Vagina (tissue), 2 donors: ENCODE results near the gene KNSTRN. TPM values are rescaled to one million over a fixed set of nuclear protein-coding genes. Genes with fewer than 3 reads are reported as not detected.
A peak's percentile ranks its signal among the peaks of the same experiment; 100 is the strongest.

ENCODE experiments used
- DNase-seq, 2 donors: peaks; one replicate each; pipeline ENCODE4 v3.0.0-alpha.2; 2017; ENCODE audit errors: extremely low spot score in 2 of 2
- H3K27ac ChIP-seq: fragments of 200-600 bp; sonication (generic); one replicate; pipeline ENCODE4 v1.5.1; 2019
- H3K27me3 ChIP-seq: fragments of 200-600 bp; sonication (generic); one replicate; pipeline ENCODE4 v1.5.1; 2019
- H3K36me3 ChIP-seq, 2 donors: fragments of 200-600 bp; sonication (generic); one replicate each; pipeline ENCODE4 v1.5.1; 2017 to 2019
- H3K4me1 ChIP-seq: fragments of 200-600 bp; sonication (generic); one replicate; pipeline ENCODE4 v1.5.1; 2019
- H3K4me3 ChIP-seq, 2 donors: fragments of 200-600 bp; sonication (generic); 1 replicate in 1 of 2; 2 replicates in 1 of 2; pipeline ENCODE4 v1.5.1; 2016 to 2019
- H3K9me3 ChIP-seq: fragments of 200-600 bp; sonication (generic); one replicate; pipeline ENCODE4 v1.5.1; 2019
- CTCF ChIP-seq, 3 experiments: fragments of 450-650 bp in 2 of 3; fragments of 200-600 bp in 1 of 3; sonication (generic) in 1 of 3; IDR thresholded peaks; one replicate each; pipeline ENCODE4 v1.5.1; 2017 to 2019; ENCODE audit warnings: antibody characterized with exemption in 3 of 3, mild to moderate bottlenecking in 2 of 3, moderate library complexity in 2 of 3
- POLR2A ChIP-seq, 2 donors: fragments of 450-650 bp; IDR thresholded peaks; one replicate each; pipeline ENCODE4 v1.6.1; 2017; ENCODE audit warnings: antibody characterized with exemption in 2 of 2, mild to moderate bottlenecking in 2 of 2, moderate library complexity in 2 of 2
- POLR2AphosphoS5 ChIP-seq, 2 donors: sonication (generic); formaldehyde crosslinking; IDR thresholded peaks; one replicate each; pipeline ENCODE4 v1.9.0; 2017; ENCODE audit warnings: antibody characterized with exemption in 2 of 2, mild to moderate bottlenecking in 2 of 2, low read depth in 1 of 2; ENCODE audit not compliant: insufficient read depth in 1 of 2
- intact Hi-C: fragments of 100-400 bp; cut with DNase I; formaldehyde crosslinking; loops from one replicate; pipeline ENCODE4 v1.15.1; 2023
- total RNA-seq: library from RNA; depleted of rRNA; stranded (reverse); fragments of >200 nt; gene quantifications from one replicate; pipeline ENCODE4 v1.2.3, GENCODE V29; 2016

Gene KNSTRN
- total RNA-seq, 1 donor from 2014 or later = 13.5 TPM

- Histone ChIP-seq H3K4me1 (peaks cover 83% of the 10 kb centered on the region), H3K27ac (peak overlapping the region; percentile 44)
Observed at GRCh38 chr15:40336744-40337122, 45.8 kb upstream of the KNSTRN start.

GRCh38 chr15:40337597-40337996 is 44.9 kb upstream of the KNSTRN start:
- H3K4me3 ChIP-seq = no peak overlapping the region
- intact Hi-C loops = no loop called here
- peaks cover 85% of the 10 kb centered on the region for H3K4me1 ChIP-seq

More at GRCh38 chr15:40336744-40337122, 45.8 kb upstream of the KNSTRN start:
- intact Hi-C loops = no loop called here
- H3K27me3 ChIP-seq = no peaks in the 10 kb centered on the region
- TF ChIP-seq POLR2AphosphoS5 (IDR thresholded peaks at IDR 0.05; ENCODE audit: insufficient read depth in 1 of 2, low read depth in 1 of 2) (no peak), CTCF (IDR thresholded peaks at IDR 0.05) (no peak), POLR2A (IDR thresholded peaks at IDR 0.05) (no peak)
- H3K36me3 ChIP-seq = no peaks in the 10 kb centered on the region
- H3K9me3 ChIP-seq = no peaks in the 10 kb centered on the region
- no peak for DNase-seq
- no peak overlapping the region for H3K4me3 ChIP-seq

GRCh38 chr15:40338041-40338657 is 44.4 kb upstream of the KNSTRN start:
- H3K36me3 ChIP-seq = no peaks in the 10 kb centered on the region
- H3K9me3 ChIP-seq = no peaks in the 10 kb centered on the region
- DNase-seq = no peak
- no peaks in the 10 kb centered on the region for H3K27me3 ChIP-seq
- TF ChIP-seq POLR2A (IDR thresholded peaks at IDR 0.05) (no peak), POLR2AphosphoS5 (IDR thresholded peaks at IDR 0.05; ENCODE audit: insufficient read depth in 1 of 2, low read depth in 1 of 2) (peak in 1 of 2 donors; percentile 38), CTCF (IDR thresholded peaks at IDR 0.05) (peak in 2 of 3 experiments; percentile 40 to 52)
- H3K4me1 ChIP-seq = peaks cover 88% of the 10 kb centered on the region
- peak overlapping the region; percentile 94 for H3K27ac ChIP-seq
- intact Hi-C loops = no loop called here
- H3K4me3 ChIP-seq = no peak overlapping the region

More at GRCh38 chr15:40337597-40337996, 44.9 kb upstream of the KNSTRN start:
- Histone ChIP-seq H3K27ac (peak overlapping the region; percentile 94), H3K36me3 (no peaks in the 10 kb centered on the region), H3K27me3 (no peaks in the 10 kb centered on the region), H3K9me3 (no peaks in the 10 kb centered on the region)
- TF ChIP-seq CTCF (IDR thresholded peaks at IDR 0.05) = no peak
- TF ChIP-seq POLR2A (IDR thresholded peaks at IDR 0.05) = no peak
- no peak for TF ChIP-seq POLR2AphosphoS5 (IDR thresholded peaks at IDR 0.05; ENCODE audit: insufficient read depth in 1 of 2, low read depth in 1 of 2)
- DNase-seq = no peak

- no peak for TF ChIP-seq CTCF (IDR thresholded peaks at IDR 0.05)
- peak in 1 of 2 donors; percentile 20 for TF ChIP-seq POLR2AphosphoS5 (IDR thresholded peaks at IDR 0.05; ENCODE audit: insufficient read depth in 1 of 2, low read depth in 1 of 2)
- no peak for TF ChIP-seq POLR2A (IDR thresholded peaks at IDR 0.05)
- H3K27ac ChIP-seq = peak overlapping the region; percentile 94
- intact Hi-C loops = no loop called here
- DNase-seq = no peak
- H3K9me3 ChIP-seq = no peaks in the 10 kb centered on the region
- peaks cover 89% of the 10 kb centered on the region for H3K4me1 ChIP-seq
- no peaks in the 10 kb centered on the region for H3K36me3 ChIP-seq
- peak overlapping the region; percentile 44 to 45 for H3K4me3 ChIP-seq
- no peaks in the 10 kb centered on the region for H3K27me3 ChIP-seq
Observed at GRCh38 chr15:40338921-40339620, 43.5 kb upstream of the KNSTRN start.

GRCh38 chr15:40339621-40339945 is 42.9 kb upstream of the KNSTRN start:
- peak overlapping the region; percentile 94 for H3K27ac ChIP-seq
- intact Hi-C loops = no loop called here
- H3K9me3 ChIP-seq = no peaks in the 10 kb centered on the region
- TF ChIP-seq CTCF (IDR thresholded peaks at IDR 0.05) (peak in 1 of 3 experiments; percentile 1), POLR2AphosphoS5 (IDR thresholded peaks at IDR 0.05; ENCODE audit: insufficient read depth in 1 of 2, low read depth in 1 of 2) (no peak)
- no peaks in the 10 kb centered on the region for H3K27me3 ChIP-seq
- DNase-seq = no peak
- peak overlapping the region; percentile 44 to 45 for H3K4me3 ChIP-seq
- H3K36me3 ChIP-seq = no peaks in the 10 kb centered on the region
- H3K4me1 ChIP-seq = peaks cover 89% of the 10 kb centered on the region
